Lower lobe of right lung (tissue), 2 donors: ENCODE results near the gene DNPH1. TPM values are rescaled to one million over a fixed set of nuclear protein-coding genes. Genes with fewer than 3 reads are reported as not detected.
A peak's percentile ranks its signal among the peaks of the same experiment; 100 is the strongest.

Experiments used
- ATAC-seq, 2 donors: fragments of 200-7000 bp; cut with Tn5 transposase; one replicate each; pipeline ENCODE4 v1.9.1; 2020 to 2022; ENCODE audit warnings: mild to moderate bottlenecking in 2 of 2, moderate library complexity in 2 of 2
- DNase-seq: peaks from one replicate; pipeline ENCODE4 v3.0.0-alpha.2; 2020
- H3K27ac ChIP-seq: fragments of 200-600 bp; one replicate; pipeline ENCODE4 v1.8.0; 2022
- H3K27me3 ChIP-seq: fragments of 200-600 bp; one replicate; pipeline ENCODE4 v1.8.0; 2022; ENCODE audit warnings: low read depth
- H3K36me3 ChIP-seq: fragments of 200-600 bp; one replicate; pipeline ENCODE4 v1.8.0; 2022; ENCODE audit warnings: mild to moderate bottlenecking
- H3K4me1 ChIP-seq: fragments of 200-600 bp; one replicate; pipeline ENCODE4 v1.8.0; 2022
- H3K4me3 ChIP-seq: fragments of 200-600 bp; one replicate; pipeline ENCODE4 v1.8.0; 2022; ENCODE audit warnings: mild to moderate bottlenecking
- H3K9me3 ChIP-seq: fragments of 200-600 bp; one replicate; pipeline ENCODE4 v1.8.0; 2022
- intact Hi-C: fragments of 100-400 bp; cut with DNase I; formaldehyde crosslinking; loops from one replicate; pipeline ENCODE4 v1.11.0; 2022
- total RNA-seq: library from RNA; stranded (reverse); fragmentation: NEBNext Ultra II Directional; extraction: Animal tissue kit (Norgen Biotek cat#: 25700); gene quantifications from one replicate; pipeline ENCODE4 v1.2.1, GENCODE V29; 2021
- TF ChIP-seq, protein P1 (sequence below): fragments of 200-600 bp; IDR thresholded peaks from one replicate; pipeline ENCODE4 v1.8.0; 2022; ENCODE audit warnings: antibody characterized with exemption, mild to moderate bottlenecking
- donor health status: DM: no; HTN: yes; CAD: no; lungs with severe emphysema.

The DNPH1 gene
- total RNA-seq, 1 donor from 2014 or later = 24.0 TPM

DNA sequence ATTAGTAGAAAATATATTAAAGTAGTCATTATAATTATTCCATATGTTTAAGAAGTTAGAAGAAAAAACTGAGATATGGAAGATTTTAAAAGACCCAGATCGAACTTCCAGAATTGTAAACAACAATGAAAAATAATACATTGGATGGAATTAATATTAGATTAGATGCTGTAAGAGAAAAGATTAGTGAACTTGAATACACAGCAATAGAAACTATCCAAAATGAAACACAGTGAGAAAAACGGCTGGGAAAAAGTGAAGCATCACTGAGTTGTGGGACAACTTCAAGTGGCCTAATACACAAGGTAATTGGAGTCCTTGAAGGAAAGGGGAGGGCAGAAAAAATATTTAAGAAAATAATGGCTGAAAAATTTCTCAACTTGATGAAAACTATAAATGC lies 9.8 kb upstream of the DNPH1 start:
- H3K4me1 ChIP-seq = no peaks in the 10 kb centered on the region
- ATAC-seq (no peak), DNase-seq (no peak)
- intact Hi-C loops = no loop called here
- no peaks in the 10 kb centered on the region for H3K36me3 ChIP-seq
- H3K4me3 ChIP-seq = no peak overlapping the region
- H3K27ac ChIP-seq = no peak overlapping the region
- no peaks in the 10 kb centered on the region for H3K9me3 ChIP-seq
- TF ChIP-seq, protein P1, sequence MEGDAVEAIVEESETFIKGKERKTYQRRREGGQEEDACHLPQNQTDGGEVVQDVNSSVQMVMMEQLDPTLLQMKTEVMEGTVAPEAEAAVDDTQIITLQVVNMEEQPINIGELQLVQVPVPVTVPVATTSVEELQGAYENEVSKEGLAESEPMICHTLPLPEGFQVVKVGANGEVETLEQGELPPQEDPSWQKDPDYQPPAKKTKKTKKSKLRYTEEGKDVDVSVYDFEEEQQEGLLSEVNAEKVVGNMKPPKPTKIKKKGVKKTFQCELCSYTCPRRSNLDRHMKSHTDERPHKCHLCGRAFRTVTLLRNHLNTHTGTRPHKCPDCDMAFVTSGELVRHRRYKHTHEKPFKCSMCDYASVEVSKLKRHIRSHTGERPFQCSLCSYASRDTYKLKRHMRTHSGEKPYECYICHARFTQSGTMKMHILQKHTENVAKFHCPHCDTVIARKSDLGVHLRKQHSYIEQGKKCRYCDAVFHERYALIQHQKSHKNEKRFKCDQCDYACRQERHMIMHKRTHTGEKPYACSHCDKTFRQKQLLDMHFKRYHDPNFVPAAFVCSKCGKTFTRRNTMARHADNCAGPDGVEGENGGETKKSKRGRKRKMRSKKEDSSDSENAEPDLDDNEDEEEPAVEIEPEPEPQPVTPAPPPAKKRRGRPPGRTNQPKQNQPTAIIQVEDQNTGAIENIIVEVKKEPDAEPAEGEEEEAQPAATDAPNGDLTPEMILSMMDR = no peak
- peaks cover 38% of the 10 kb centered on the region for H3K27me3 ChIP-seq

DNA sequence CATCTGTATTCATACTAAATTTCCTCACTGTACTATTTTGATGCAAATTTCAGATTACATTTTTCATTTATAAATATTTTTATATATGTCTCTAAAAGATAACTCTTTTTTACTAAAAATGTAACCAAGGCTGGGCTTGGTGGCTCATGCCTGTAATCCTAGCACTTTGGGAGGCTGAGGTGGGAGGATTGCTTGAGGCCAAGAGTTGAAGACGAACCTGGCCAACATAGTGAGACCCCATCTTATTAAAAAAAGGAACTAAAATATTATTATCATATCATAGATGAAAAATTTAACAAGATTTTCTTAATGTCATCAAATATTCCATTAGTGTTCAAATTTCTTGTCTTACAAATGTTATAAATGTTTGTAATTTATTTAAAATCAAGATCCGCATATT lies 6.6 kb upstream of the DNPH1 start:
- ATAC-seq = no peak
- Histone ChIP-seq H3K36me3 (no peaks in the 10 kb centered on the region), H3K4me1 (no peaks in the 10 kb centered on the region), H3K27me3 (peaks cover 10% of the 10 kb centered on the region), H3K27ac (no peak overlapping the region), H3K9me3 (no peaks in the 10 kb centered on the region), H3K4me3 (no peak overlapping the region)
- intact Hi-C loops = no loop called here
- TF ChIP-seq, protein P1 = no peak
- no peak for DNase-seq

DNA sequence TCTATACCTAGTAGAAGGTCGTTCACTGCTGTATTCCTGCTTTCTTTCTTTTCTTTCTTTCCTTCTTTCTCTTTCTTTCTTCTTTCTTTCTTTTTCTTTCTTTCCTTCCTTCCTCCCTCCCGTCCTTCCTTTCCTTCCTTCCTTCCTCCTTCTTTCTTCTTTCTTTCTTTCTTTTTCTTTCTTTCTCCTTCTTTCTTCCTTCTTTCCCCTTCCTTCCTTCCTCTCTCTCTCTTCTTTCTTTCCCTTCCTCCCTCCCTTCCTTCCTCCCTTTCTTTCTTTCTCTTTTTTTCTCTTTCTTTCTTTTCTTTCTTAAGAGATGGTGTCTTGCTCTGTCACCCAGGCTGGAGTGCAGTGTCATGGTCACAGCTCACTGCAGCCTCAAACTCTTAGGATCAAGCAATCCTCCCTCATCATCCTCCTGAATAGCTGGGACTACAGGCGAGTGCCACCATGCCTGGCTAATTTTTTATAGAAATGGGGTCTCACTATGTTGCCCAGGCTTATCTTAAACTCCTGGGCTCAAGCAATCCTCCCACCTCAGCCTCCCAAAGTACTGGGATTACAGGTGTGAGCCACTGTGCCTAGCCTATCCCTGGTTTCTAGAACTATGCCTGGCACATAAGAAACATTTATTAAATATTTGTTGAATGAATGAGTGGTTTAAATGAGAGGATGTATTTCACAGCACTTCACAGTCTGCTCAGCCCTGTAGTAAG lies 2.6 kb upstream of the DNPH1 start:
- Histone ChIP-seq H3K9me3 (no peaks in the 10 kb centered on the region), H3K27me3 (no peaks in the 10 kb centered on the region), H3K27ac (no peak overlapping the region), H3K4me1 (peaks cover 15% of the 10 kb centered on the region), H3K36me3 (no peaks in the 10 kb centered on the region), H3K4me3 (no peak overlapping the region)
- ATAC-seq (no peak), DNase-seq (no peak)
- intact Hi-C loops = no loop called here
- TF ChIP-seq, protein P1 = no peak

DNA sequence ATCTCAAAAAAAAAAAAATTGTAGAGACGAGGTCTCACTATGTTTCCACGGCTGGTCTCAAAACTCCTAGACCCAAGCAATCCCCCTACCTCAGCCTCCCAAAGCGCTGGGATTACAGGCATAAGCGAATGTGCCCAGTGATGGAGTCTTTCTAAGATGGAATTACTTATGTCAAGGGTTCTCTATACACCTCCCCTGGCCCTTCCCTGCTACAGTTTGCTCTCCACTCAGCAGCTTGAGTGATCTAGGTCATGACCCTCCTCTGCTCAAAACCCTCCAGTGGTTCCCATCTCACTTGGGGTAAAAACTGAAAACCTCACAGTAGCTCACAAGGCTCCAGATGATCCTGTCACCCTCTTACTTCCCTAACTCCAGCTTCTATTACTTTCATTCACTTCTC lies 1.8 kb upstream of the DNPH1 start:
- peaks cover 15% of the 10 kb centered on the region for H3K4me1 ChIP-seq
- ATAC-seq = no peak
- TF ChIP-seq, protein P1 = no peak
- intact Hi-C loops = no loop called here
- no peak overlapping the region for H3K4me3 ChIP-seq
- H3K27ac ChIP-seq = no peak overlapping the region
- no peak for DNase-seq
- no peaks in the 10 kb centered on the region for H3K9me3 ChIP-seq
- H3K36me3 ChIP-seq = no peaks in the 10 kb centered on the region
- no peaks in the 10 kb centered on the region for H3K27me3 ChIP-seq

DNA sequence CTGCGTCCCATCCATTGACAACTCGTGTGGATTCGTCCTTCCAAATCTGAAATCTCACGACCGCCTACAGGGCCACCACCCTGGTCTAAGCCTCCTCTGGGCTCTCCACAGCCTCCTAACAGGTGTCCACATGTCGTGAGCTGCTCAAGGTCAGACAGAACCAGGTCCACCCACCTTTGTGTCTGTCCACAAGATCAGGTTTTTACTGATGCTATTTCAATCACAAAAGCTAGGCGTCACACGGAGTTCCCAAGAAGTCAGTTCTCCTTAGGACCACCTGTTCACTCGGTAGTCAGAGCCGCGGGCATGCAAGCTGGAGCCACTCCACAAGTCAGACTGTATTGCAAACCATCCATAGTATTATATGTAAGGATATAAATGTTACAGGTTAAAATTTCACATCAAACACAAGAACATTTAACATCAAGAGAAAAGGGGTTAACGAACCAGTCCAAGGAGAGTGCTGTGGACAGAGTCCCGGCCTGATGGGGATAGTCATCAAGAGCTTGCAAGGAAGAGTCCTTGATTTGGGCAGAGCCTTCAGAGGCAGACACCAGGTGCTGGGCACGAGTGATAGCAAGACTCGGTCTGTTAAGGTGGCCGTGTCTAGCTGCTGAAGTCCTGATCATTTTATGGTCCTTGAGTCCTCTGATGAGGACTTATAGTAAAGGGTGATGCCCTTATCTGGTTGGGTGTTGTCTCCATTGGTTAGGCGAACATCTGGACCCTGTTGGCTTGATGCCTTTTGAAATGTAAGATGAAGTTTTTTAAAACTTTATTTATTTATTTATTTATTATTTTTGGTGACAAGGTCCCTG lies 731 bp upstream of the DNPH1 start:
- intact Hi-C loops = no loop called here
- no peak overlapping the region for H3K27ac ChIP-seq
- TF ChIP-seq, protein P1 = no peak

More for the DNA sequence above, 731 bp upstream of the DNPH1 start:
- no peaks in the 10 kb centered on the region for H3K9me3 ChIP-seq
- ATAC-seq (peak in 1 of 2 donors; percentile 3), DNase-seq (no peak)
- peak overlapping the region; percentile 68 for H3K4me3 ChIP-seq
- H3K36me3 ChIP-seq = no peaks in the 10 kb centered on the region
- H3K4me1 ChIP-seq = peaks cover 15% of the 10 kb centered on the region
- no peaks in the 10 kb centered on the region for H3K27me3 ChIP-seq
